HepG2 (cell line): ENCODE data around the gene ARHGEF16. TPM values are rescaled to one million over a fixed set of nuclear protein-coding genes. Genes with fewer than 3 reads are reported as not detected.
A peak's percentile ranks its signal among the peaks of the same experiment; 100 is the strongest.

ENCODE experiments used
- ADNP ChIP-seq: sonication (generic); formaldehyde crosslinking; IDR thresholded peaks from 2 replicates; pipeline ENCODE4 v1.4.0; 2020; ENCODE audit warnings: missing genetic modification reagents
- CAMTA2 ChIP-seq: sonication (generic); formaldehyde crosslinking; IDR thresholded peaks from 2 replicates; pipeline ENCODE4 v1.4.0; 2020; ENCODE audit warnings: mild to moderate bottlenecking, missing genetic modification reagents, borderline replicate concordance
- GTF2F1 ChIP-seq: fragments of 150-350 bp; IDR thresholded peaks from 2 replicates; pipeline ENCODE4 v1.6.1; 2014; ENCODE audit warnings: low read length
- HES4 ChIP-seq: sonication (generic); formaldehyde crosslinking; IDR thresholded peaks from 2 replicates; pipeline ENCODE4 v1.9.0; 2021; ENCODE audit warnings: mild to moderate bottlenecking, missing genetic modification reagents, borderline replicate concordance
- KLF11 ChIP-seq: IDR thresholded peaks from 2 replicates; pipeline ENCODE4 v1.6.1; 2016; ENCODE audit warnings: missing compliant biosample characterization
- MAFK ChIP-seq, 2 experiments: IDR thresholded peaks in 1 of 2; conservative IDR thresholded peaks in 1 of 2; 2 replicates each; pipeline ENCODE4 v1.6.1; 2011; ENCODE audit warnings: improper control_type of control experiment in 2 of 2, low read length in 2 of 2
- MLLT10 ChIP-seq: sonication (generic); formaldehyde crosslinking; IDR thresholded peaks from 2 replicates; pipeline ENCODE4 v1.4.0; 2020; ENCODE audit warnings: missing genetic modification reagents
- NFYB ChIP-seq: sonication (generic); formaldehyde crosslinking; IDR thresholded peaks from 2 replicates; pipeline ENCODE4 v1.4.0; 2020; ENCODE audit warnings: missing genetic modification reagents
- TCF12 ChIP-seq, 2 experiments: fragments of 450-650 bp in 1 of 2; sonication (generic) in 1 of 2; formaldehyde crosslinking in 1 of 2; IDR thresholded peaks; 2 replicates each; pipeline versions ENCODE4 v1.6.1 to v1.8.0; 2017 to 2022; ENCODE audit warnings: antibody characterized with exemption in 1 of 2, mild to moderate bottlenecking in 1 of 2, missing genetic modification reagents in 1 of 2, moderate library complexity in 1 of 2
- TEAD3 ChIP-seq: optimal IDR thresholded peaks from 2 replicates; pipeline ENCODE3; 2016; ENCODE audit warnings: borderline replicate concordance
- XRCC5 ChIP-seq: fragments of 200-400 bp; formaldehyde crosslinking; optimal IDR thresholded peaks from 2 replicates; pipeline ENCODE3; 2017; ENCODE audit warnings: mild to moderate bottlenecking, low read length
- ZFP90 ChIP-seq: sonication (generic); formaldehyde crosslinking; IDR thresholded peaks from 2 replicates; pipeline ENCODE4 v1.8.0; 2022; ENCODE audit warnings: missing genetic modification reagents, mild to moderate bottlenecking, inconsistent platforms, borderline replicate concordance
- ZNF501 ChIP-seq: sonication (generic); formaldehyde crosslinking; IDR thresholded peaks from 2 replicates; pipeline ENCODE4 v1.5.1; 2020; ENCODE audit warnings: mild to moderate bottlenecking, moderate library complexity, missing genetic modification reagents
- ZNF773 ChIP-seq: sonication (generic); formaldehyde crosslinking; IDR thresholded peaks from 2 replicates; pipeline ENCODE4 v1.4.0; 2020; ENCODE audit warnings: missing genetic modification reagents, borderline replicate concordance
- polyA plus RNA-seq, 8 experiments: library from polyadenylated mRNA; depleted of rRNA in 3 of 8; stranded (reverse) in 7 of 8; unstranded in 1 of 8; fragments of >200 nt; fragmentation: Illumina TruSeq in 4 of 8; extraction: Trizol in 4 of 8; gene quantifications; 2 replicates each; pipeline versions ENCODE4 v1.2.1 to v1.2.3, GENCODE V29; 2011 to 2016; ENCODE audit warnings: low read depth in 4 of 8, missing spikeins in 1 of 8, mixed read lengths in 1 of 8; ENCODE audit not compliant: insufficient read depth in 1 of 8
- total RNA-seq, 5 experiments: library from RNA; depleted of rRNA; stranded (reverse); fragments of >200 nt; fragmentation: Illumina TruSeq; extraction: Trizol; gene quantifications; 2 replicates each; pipeline ENCODE4 v1.2.3, GENCODE V29; 2016; ENCODE audit warnings: low read depth in 1 of 5
- TF ChIP-seq, protein P1 (sequence below): sonication (generic); formaldehyde crosslinking; IDR thresholded peaks from 2 replicates; pipeline ENCODE4 v1.4.0; 2020; ENCODE audit warnings: mild to moderate bottlenecking, missing genetic modification reagents
- TF ChIP-seq, protein P2 (sequence below): sonication (generic); formaldehyde crosslinking; IDR thresholded peaks from 2 replicates; pipeline ENCODE4 v1.9.0; 2022; ENCODE audit warnings: low read depth, missing genetic modification reagents
- TF ChIP-seq, protein P3 (sequence below): sonication (generic); formaldehyde crosslinking; IDR thresholded peaks from 2 replicates; pipeline ENCODE4 v1.5.0; 2020; ENCODE audit warnings: missing genetic modification reagents, mild to moderate bottlenecking, borderline replicate concordance
- TF ChIP-seq, protein P4 (sequence below): sonication (generic); formaldehyde crosslinking; IDR thresholded peaks from 2 replicates; pipeline ENCODE4 v1.5.1; 2020; ENCODE audit warnings: missing genetic modification reagents, mild to moderate bottlenecking, borderline replicate concordance

Gene ARHGEF16
- total and polyA plus RNA-seq, 2 of the 13 experiments (the other 11 are each of a cell fraction or from before 2014, with no cell fraction given), result 20.3 to 39.9 TPM

DNA sequence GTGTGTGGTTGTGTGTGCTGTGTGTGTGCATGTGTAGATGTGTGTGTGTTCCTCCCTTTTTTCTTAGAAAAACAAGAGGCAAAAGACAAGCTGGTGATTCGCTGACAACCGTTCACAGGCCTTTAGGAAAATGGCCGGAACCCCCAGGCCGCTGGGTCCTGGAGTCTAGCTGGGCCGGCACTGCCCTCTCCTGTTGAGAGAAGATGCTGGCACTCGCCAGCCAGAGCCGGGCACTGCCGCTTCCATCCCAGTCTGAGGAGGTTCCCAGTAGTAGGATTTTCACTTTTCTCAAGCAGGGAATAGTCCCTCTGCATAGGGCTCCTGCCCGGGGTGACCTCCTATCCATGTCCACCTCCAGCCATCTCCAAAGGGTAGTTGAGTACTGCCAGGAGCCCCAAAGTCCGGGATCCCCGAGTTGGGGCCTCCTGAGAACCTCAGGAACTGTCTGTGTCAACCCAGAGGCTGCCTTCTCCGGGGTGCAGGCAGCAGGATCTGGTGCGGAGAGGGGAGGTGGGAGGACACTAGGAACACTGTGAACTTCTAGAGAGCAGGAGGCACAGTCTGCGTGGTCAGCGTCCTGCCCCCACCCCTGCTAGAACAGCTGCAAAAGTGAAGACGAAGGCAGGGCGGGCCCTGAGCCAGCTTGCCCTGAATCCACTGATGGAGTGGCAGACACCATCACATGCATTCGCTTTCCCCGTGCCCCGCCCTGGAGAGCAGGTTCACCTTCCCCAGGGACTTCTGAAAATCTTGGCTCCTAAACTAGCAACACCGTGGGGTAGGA is 44.1 kb upstream of the ARHGEF16 start (continued):
- TF ChIP-seq, protein P1, sequence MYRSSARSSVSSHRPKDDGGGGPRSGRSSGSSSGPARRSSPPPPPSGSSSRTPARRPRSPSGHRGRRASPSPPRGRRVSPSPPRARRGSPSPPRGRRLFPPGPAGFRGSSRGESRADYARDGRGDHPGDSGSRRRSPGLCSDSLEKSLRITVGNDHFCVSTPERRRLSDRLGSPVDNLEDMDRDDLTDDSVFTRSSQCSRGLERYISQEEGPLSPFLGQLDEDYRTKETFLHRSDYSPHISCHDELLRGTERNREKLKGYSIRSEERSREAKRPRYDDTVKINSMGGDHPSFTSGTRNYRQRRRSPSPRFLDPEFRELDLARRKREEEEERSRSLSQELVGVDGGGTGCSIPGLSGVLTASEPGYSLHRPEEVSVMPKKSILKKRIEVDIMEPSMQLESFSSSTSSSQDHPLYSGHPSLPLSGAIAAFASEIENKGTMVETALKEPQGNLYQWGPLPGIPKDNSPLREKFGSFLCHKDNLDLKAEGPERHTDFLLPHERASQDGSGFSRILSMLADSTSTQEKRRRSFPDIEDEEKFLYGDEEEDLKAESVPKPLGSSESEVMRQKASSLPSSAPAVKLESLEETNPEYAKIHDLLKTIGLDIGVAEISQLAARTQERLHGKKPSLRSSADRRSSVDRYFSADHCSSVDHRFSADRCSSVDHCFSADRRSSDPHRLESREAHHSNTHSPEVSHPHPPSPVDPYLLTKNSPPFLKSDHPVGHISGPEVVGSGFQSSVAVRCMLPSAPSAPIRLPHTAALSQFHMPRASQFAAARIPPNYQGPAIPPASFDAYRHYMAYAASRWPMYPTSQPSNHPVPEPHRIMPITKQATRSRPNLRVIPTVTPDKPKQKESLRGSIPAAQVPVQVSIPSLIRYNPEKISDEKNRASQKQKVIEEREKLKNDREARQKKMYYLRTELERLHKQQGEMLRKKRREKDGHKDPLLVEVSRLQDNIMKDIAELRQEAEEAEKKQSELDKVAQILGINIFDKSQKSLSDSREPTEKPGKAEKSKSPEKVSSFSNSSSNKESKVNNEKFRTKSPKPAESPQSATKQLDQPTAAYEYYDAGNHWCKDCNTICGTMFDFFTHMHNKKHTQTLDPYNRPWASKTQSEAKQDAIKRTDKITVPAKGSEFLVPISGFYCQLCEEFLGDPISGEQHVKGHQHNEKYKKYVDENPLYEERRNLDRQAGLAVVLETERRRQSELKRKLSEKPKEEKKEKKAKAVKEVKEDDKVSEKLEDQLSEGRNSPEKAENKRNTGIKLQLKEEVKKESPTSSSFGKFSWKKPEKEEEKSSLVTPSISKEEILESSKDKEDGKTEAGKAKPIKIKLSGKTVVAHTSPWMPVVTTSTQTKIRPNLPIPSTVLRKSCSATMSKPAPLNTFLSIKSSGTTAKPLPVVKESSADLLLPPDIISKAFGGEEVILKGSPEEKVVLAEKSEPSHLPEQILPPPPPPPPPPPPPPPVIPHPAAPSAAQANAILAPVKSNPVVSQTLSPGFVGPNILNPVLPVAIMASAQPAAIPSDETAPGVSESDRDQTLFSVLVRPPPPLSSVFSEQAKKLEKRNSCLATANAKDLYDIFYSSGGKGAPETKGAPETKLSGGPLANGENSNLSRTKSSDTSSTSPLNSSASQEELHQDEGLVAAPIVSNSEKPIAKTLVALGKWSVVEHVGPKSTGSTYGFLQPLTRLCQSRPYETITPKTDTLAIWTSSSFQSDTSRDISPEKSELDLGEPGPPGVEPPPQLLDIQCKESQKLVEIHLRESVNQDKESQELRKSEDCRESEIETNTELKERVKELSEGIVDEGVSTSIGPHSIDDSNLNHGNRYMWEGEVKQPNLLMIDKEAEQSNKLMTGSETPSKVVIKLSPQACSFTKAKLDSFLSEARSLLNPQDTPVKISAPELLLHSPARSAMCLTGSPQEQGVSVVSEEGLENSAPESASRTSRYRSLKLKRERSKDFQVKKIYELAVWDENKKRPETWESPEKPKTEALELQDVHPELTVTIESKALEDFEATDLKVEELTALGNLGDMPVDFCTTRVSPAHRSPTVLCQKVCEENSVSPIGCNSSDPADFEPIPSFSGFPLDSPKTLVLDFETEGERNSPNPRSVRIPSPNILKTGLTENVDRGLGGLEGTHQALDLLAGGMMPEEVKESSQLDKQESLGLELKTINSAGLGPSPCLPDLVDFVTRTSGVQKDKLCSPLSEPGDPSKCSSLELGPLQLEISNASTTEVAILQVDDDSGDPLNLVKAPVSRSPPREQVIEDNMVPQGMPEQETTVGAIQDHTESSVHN (CRISPR knock-in tag), result no peak
- TF ChIP-seq, protein P2, sequence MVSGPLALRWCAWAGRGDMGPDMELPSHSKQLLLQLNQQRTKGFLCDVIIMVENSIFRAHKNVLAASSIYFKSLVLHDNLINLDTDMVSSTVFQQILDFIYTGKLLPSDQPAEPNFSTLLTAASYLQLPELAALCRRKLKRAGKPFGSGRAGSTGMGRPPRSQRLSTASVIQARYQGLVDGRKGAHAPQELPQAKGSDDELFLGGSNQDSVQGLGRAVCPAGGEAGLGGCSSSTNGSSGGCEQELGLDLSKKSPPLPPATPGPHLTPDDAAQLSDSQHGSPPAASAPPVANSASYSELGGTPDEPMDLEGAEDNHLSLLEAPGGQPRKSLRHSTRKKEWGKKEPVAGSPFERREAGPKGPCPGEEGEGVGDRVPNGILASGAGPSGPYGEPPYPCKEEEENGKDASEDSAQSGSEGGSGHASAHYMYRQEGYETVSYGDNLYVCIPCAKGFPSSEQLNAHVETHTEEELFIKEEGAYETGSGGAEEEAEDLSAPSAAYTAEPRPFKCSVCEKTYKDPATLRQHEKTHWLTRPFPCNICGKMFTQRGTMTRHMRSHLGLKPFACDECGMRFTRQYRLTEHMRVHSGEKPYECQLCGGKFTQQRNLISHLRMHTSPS (CRISPR knock-in tag), result no peak
- TF ChIP-seq ADNP (CRISPR knock-in tag), result no peak
- peak; percentile 23; the same call in 1 of the 2 replicates for TF ChIP-seq ZNF501 (CRISPR knock-in tag)
- no peak for TF ChIP-seq HES4 (CRISPR knock-in tag)
- no peak for TF ChIP-seq MAFK (conservative IDR thresholded peaks at IDR 0.05 in 1 of 2, IDR thresholded peaks at IDR 0.05 in 1 of 2; ENCODE audit: low read length in 2 of 2)
- TF ChIP-seq TCF12 (IDR thresholded peaks at IDR 0.05), result no peak
- no peak for TF ChIP-seq TCF12 (CRISPR knock-in tag; IDR thresholded peaks at IDR 0.05)
- TF ChIP-seq ZNF773 (CRISPR knock-in tag), result no peak
- TF ChIP-seq GTF2F1, result no peak
- no peak for TF ChIP-seq KLF11 (CRISPR knock-in tag)
- no peak for TF ChIP-seq MLLT10 (CRISPR knock-in tag)
- no peak for TF ChIP-seq CAMTA2 (CRISPR knock-in tag)
- no peak for TF ChIP-seq NFYB (CRISPR knock-in tag)
- TF ChIP-seq, protein P3, sequence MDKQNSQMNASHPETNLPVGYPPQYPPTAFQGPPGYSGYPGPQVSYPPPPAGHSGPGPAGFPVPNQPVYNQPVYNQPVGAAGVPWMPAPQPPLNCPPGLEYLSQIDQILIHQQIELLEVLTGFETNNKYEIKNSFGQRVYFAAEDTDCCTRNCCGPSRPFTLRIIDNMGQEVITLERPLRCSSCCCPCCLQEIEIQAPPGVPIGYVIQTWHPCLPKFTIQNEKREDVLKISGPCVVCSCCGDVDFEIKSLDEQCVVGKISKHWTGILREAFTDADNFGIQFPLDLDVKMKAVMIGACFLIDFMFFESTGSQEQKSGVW, result no peak
- TF ChIP-seq, protein P4, sequence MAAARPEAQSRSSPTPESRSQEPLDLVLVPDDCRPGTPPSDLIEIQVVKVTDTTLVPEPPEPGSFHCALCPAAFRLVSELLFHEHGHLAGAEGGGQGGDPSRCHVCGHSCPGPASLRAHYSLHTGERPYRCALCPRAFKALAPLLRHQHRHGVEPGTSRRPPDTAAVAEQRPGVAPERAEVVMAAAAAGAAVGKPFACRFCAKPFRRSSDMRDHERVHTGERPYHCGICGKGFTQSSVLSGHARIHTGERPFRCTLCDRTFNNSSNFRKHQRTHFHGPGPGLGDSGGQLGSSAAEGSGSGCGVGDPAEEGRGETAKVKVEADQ (CRISPR knock-in tag), result no peak
- no peak for TF ChIP-seq ZFP90
- peak; percentile 52 for TF ChIP-seq XRCC5
- TF ChIP-seq TEAD3, result peak; percentile 45
